Common myeloid progenitor, CD34-positive (primary cell): ENCODE data around the gene SACS.
A peak's percentile ranks its signal among the peaks of the same experiment; 100 is the strongest.

ENCODE experiments used
- CTCF ChIA-PET: fragments of 350-600 bp; sonication (Branson Sonifier 250); formaldehyde crosslinking; loops from one replicate; lab custom pipeline; 2021; ENCODE audit warnings: antibody characterized with exemption; lab: Charles Lee
- POLR2A ChIA-PET: fragments of 350-600 bp; sonication (Branson Sonifier 250); formaldehyde crosslinking; loops from one replicate; lab custom pipeline; 2021; ENCODE audit warnings: antibody characterized with exemption; lab: Charles Lee
- DNase-seq, 3 donors: peaks; one replicate each; pipeline versions ENCODE4 v3.0.0 to v3.0.0-alpha.2; 2013
- H3K27ac ChIP-seq, 2 experiments: 1 replicate in 1 of 2; 2 replicates in 1 of 2; pipeline ENCODE4 v1.7.0; 2013; ENCODE audit warnings: inconsistent platforms in 2 of 2, low read length in 2 of 2, mild to moderate bottlenecking in 2 of 2, low read depth in 1 of 2, moderate library complexity in 1 of 2; ENCODE audit not compliant: severe bottlenecking in 2 of 2, insufficient read depth in 1 of 2, poor library complexity in 1 of 2
- H3K27me3 ChIP-seq, 5 experiments: replicated peaks in 2 of 5; 1 replicate in 3 of 5; 2 replicates in 2 of 5; pipeline versions ENCODE4 v1.6.1 to v1.7.0; 2013; ENCODE audit warnings: low read length in 4 of 5, mild to moderate bottlenecking in 2 of 5, moderate library complexity in 2 of 5, inconsistent platforms in 1 of 5; ENCODE audit not compliant: insufficient read depth in 5 of 5, control insufficient read depth in 4 of 5
- H3K36me3 ChIP-seq, 4 experiments: 1 replicate in 2 of 4; 2 replicates in 2 of 4; pipeline versions ENCODE4 v1.6.1 to v1.7.0; 2013; ENCODE audit warnings: low read length in 3 of 4, control low read depth in 1 of 4, mild to moderate bottlenecking in 1 of 4; ENCODE audit not compliant: control insufficient read depth in 4 of 4, insufficient read depth in 4 of 4
- H3K4me1 ChIP-seq, 4 experiments: 1 replicate in 3 of 4; 2 replicates in 1 of 4; pipeline versions ENCODE4 v1.6.1 to v1.7.1; 2013; ENCODE audit warnings: low read length in 3 of 4, mild to moderate bottlenecking in 3 of 4, control low read depth in 1 of 4, inconsistent platforms in 1 of 4, moderate library complexity in 1 of 4; ENCODE audit not compliant: control insufficient read depth in 4 of 4, insufficient read depth in 4 of 4; ENCODE audit errors: control extremely low read depth in 1 of 4
- H3K4me3 ChIP-seq, 7 experiments: 1 replicate in 4 of 7; 2 replicates in 3 of 7; pipeline versions ENCODE4 v1.5.1 to v1.7.0; 2013; ENCODE audit warnings: mild to moderate bottlenecking in 7 of 7, low read length in 6 of 7, moderate library complexity in 6 of 7, inconsistent platforms in 2 of 7, low read depth in 2 of 7, control low read depth in 1 of 7; ENCODE audit not compliant: insufficient read depth in 4 of 7, control insufficient read depth in 1 of 7; ENCODE audit errors: extremely low read depth in 1 of 7
- H3K9me3 ChIP-seq, 5 experiments: 1 replicate in 4 of 5; 2 replicates in 1 of 5; pipeline versions ENCODE4 v1.6.1 to v1.7.1; 2013; ENCODE audit warnings: low read length in 4 of 5, mild to moderate bottlenecking in 2 of 5, inconsistent platforms in 1 of 5, low read depth in 1 of 5, moderate library complexity in 1 of 5; ENCODE audit not compliant: control insufficient read depth in 4 of 5, insufficient read depth in 2 of 5; ENCODE audit errors: control extremely low read depth in 1 of 5
- WGBS: methylation state at CpG from one replicate; pipeline ENCODE4 v1.1.5; 2013; ENCODE audit not compliant: insufficient coverage; 5-methylcytosine and 5-hydroxymethylcytosine counted together

Gene SACS

DNA sequence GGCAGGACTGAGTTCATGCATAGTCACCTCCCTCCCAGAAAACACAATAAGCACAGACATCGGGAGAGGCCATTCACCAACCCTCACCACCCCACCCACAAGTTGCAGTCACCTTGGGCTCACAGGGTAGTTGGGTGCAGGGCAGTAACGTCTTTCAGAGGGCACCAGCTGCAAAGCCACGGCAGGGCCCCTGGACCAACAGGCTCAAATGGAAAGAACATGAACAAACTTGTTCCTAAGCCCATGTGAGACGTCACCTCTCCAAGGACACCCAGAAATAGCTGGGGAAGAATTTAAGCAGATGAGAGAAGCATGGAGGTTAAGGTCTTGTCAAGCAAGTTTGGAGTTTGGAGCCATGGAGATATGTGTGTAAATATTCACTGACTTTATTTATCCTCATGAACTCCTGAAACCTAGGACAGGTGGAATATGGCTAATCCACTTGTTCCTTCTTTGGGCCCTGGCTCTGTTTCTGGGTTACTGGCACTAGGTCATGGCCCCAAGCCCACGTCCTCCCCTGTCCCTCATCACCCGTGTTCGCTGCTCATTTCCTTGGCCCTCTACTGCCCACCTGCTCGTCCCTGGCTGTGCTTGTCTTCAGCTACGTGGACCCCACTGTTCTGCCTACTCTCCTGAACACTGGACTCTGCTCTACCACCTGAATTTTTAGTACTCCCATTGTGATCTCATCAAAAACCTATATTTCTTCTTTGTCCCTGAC, 40.4 kb downstream of the SACS start:
- H3K27me3 ChIP-seq: no peaks in the 10 kb centered on the region
- no peak overlapping the region for H3K4me3 ChIP-seq
- H3K36me3 ChIP-seq: no peaks in the 10 kb centered on the region
- H3K27ac ChIP-seq: no peak overlapping the region
- H3K4me1 ChIP-seq: no peaks in the 10 kb centered on the region
- peaks cover 0 to 2% (median 0%) of the 10 kb centered on the region in 5 experiments for H3K9me3 ChIP-seq
- CTCF ChIA-PET: no interaction called here
- POLR2A ChIA-PET: no interaction called here
- no peak for DNase-seq
- 100% methylated on average over 6 of the region's 9 CpGs for WGBS

DNA sequence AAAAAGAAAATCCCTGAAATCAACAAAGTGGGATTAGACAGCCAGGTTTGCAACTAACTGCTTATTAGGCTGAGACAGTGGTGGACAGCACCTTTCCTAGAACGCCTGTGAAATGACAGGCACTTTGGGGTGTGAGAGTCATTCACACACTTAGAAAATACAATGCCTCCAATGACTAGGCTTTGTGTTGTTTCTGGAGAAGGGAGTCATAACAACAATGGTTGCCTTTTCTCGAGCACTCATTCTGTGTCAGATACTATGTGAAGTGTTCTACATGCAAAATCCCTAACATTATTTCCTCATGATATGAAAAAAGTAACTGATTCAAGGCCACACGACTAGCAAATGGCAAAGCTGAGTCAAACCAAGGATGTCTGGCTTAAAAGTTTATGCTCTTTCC, 41.2 kb downstream of the SACS start:
- H3K4me3 ChIP-seq: no peak overlapping the region
- H3K36me3 ChIP-seq: no peaks in the 10 kb centered on the region
- POLR2A ChIA-PET: no interaction called here
- H3K27ac ChIP-seq: no peak overlapping the region
- DNase-seq: no peak
- CTCF ChIA-PET: no interaction called here
- H3K27me3 ChIP-seq: no peaks in the 10 kb centered on the region
- WGBS: no CpG with 5 or more reads among the region's 3 CpGs
- H3K9me3 ChIP-seq: peaks cover 0 to 2% (median 0%) of the 10 kb centered on the region in 5 experiments
- H3K4me1 ChIP-seq: no peaks in the 10 kb centered on the region

DNA sequence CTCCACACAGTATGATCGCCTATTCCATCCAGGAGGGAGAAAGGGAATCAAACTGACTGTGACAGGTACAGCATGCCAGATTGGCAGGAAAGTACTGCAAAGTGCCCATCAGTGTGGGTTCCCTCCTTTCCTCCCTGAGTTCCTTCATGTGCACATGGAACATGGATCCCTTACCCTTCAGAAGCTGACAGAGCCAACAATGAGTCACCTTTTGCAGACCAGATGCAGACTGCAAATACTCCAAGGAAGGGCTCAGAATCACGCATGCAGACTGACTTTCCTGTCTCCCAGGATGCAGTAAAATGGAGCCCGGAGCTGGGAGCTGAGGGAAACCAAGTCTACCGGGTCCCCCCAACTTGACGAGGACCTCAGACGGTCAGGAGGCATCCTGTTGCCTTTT, 41.8 kb downstream of the SACS start:
- no peaks in the 10 kb centered on the region for H3K36me3 ChIP-seq
- WGBS: 94% methylated on average over 5 of the region's 6 CpGs
- H3K9me3 ChIP-seq: peaks cover 0 to 2% (median 0%) of the 10 kb centered on the region in 5 experiments
- DNase-seq: no peak
- H3K4me3 ChIP-seq: no peak overlapping the region
- H3K27ac ChIP-seq: no peak overlapping the region
- no peaks in the 10 kb centered on the region for H3K27me3 ChIP-seq
- ChIA-PET CTCF (no interaction called here), POLR2A (no interaction called here)
- H3K4me1 ChIP-seq: peaks cover 0 to under 1% (median 0%) of the 10 kb centered on the region in 4 experiments

DNA sequence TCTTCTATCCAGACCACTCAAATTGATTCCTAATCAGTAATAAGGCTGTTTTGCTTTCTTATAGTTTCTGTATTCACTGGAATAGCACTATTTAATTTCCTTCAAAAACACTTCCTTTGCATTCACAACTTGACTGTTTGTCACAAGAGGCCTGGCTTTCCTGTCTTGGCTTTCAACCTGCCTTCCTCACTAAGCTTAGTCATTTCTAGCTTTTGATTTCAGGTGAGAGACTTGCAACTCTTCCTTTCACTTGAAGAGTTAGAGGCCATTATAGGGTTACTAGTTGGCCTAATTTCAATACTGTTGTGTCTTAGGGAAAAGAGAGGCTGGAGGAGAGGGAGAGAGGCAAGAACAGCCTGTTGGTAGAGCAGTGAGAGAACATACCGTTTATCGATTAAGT, 47.0 kb downstream of the SACS start:
- DNase-seq: no peak
- POLR2A ChIA-PET: no interaction called here
- H3K27ac ChIP-seq: no peak overlapping the region
- peaks cover 0 to 2% (median 0%) of the 10 kb centered on the region in 5 experiments for H3K9me3 ChIP-seq
- no peak overlapping the region for H3K4me3 ChIP-seq
- H3K36me3 ChIP-seq: no peaks in the 10 kb centered on the region
- no CpG with 5 or more reads among the region's 2 CpGs for WGBS
- CTCF ChIA-PET: interaction anchor here (1.4 kb wide), 1 partner anchor 9 kb away, joined by 3 read pairs; no protein-coding TSS in a partner anchor
- peaks cover 0 to 4% (median 1%) of the 10 kb centered on the region in 4 experiments for H3K4me1 ChIP-seq
- no peaks in the 10 kb centered on the region for H3K27me3 ChIP-seq

DNA sequence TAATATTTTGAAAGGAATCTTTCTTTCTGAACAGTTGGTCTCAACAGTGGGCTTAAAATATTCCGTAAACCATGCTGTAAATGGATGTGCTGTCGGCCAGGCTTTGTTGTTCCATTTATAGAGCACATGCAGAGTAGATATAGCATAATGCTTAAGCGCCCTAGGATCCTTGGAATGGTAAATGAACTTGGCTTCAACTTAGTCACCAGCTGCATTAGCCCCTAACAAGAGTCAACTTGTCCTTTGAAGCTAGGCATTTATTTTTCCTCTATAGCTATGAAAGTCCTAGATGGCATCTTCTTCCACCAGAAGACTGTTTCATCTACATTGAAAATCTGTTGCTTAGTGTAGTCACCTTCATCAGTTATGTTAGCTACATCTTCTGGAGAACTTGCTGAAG, 47.6 kb downstream of the SACS start:
- 100% methylated on average over 3 of the region's 3 CpGs for WGBS
- CTCF ChIA-PET: interaction anchor here (1.4 kb wide), 1 partner anchor 10 kb away, joined by 3 read pairs; no protein-coding TSS in a partner anchor
- no peak overlapping the region for H3K4me3 ChIP-seq
- H3K36me3 ChIP-seq: no peaks in the 10 kb centered on the region
- H3K27ac ChIP-seq: no peak overlapping the region
- H3K27me3 ChIP-seq: no peaks in the 10 kb centered on the region
- H3K4me1 ChIP-seq: peaks cover 0 to 4% (median 1%) of the 10 kb centered on the region in 4 experiments
- peaks cover 0 to 2% (median 0%) of the 10 kb centered on the region in 5 experiments for H3K9me3 ChIP-seq
- no peak for DNase-seq
- POLR2A ChIA-PET: no interaction called here

DNA sequence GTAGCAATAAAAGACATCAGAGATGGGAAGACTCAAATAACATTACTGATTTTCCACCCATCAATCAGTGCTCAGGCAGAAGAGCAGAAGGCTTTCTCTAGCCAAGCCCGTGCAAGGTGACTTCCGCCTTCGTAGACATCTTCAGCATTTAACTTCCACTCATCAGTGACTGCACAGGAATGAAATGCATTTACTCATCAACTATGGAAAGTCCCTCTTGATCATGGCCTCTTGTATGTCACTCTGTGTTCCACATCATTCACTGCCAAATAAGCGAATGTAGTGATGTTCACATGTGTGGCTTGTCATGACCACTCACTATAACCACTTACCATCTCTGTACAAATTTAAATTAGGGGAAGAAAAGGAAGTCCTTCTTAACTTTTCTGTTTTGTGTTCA, 49.4 kb downstream of the SACS start:
- 91% methylated on average over 3 of the region's 4 CpGs for WGBS
- POLR2A ChIA-PET: no interaction called here
- Histone ChIP-seq H3K36me3 (no peaks in the 10 kb centered on the region), H3K9me3 (no peaks in the 10 kb centered on the region), H3K27ac (no peak overlapping the region), H3K27me3 (no peaks in the 10 kb centered on the region), H3K4me3 (no peak overlapping the region), H3K4me1 (peaks cover 0 to 15% (median 8%) of the 10 kb centered on the region in 4 experiments)
- DNase-seq: peak; percentile 22 to 55 (median 24)
- CTCF ChIA-PET: no interaction called here

DNA sequence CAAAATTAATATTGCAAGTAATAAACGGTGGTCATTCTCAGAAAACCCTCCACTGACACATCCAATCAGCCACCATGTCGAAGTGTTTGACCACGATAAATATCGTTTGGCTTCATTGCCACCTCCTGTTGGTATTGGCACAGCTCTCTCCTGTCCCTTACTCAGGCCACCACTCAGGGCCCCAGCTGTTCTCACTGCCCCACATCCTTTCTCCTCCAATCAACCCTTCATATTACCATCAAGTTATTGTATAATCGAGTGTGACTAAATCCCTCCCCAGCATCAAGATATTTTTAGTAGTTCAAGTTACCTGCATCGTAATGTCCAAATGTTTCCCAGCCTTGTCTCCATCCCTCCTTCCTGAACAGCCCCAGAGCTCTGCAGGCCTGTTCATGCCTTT, 50.4 kb downstream of the SACS start:
- no peaks in the 10 kb centered on the region for H3K36me3 ChIP-seq
- CTCF ChIA-PET: no interaction called here
- H3K27ac ChIP-seq: no peak overlapping the region
- POLR2A ChIA-PET: no interaction called here
- H3K27me3 ChIP-seq: no peaks in the 10 kb centered on the region
- WGBS: 97% methylated on average over 6 of the region's 6 CpGs
- no peak for DNase-seq
- H3K4me1 ChIP-seq: peaks cover 0 to 25% (median 14%) of the 10 kb centered on the region in 4 experiments
- H3K9me3 ChIP-seq: no peaks in the 10 kb centered on the region
- H3K4me3 ChIP-seq: no peak overlapping the region
